ENCODE data around the gene TRMT1L. TPM values are rescaled to one million over a fixed set of nuclear protein-coding genes. Genes with fewer than 3 reads are reported as not detected.

TRMT1L gene
- total RNA-seq, 1 donor from 2014 or later, result 25.7 TPM

Other genes with a start within 250 kb of the TRMT1L start
- gene NIBAN1, start 182.4 kb downstream of the TRMT1L start, total RNA-seq, result 0.10 and 0.40 TPM in 2 replicates
- gene RNF2, start 111.4 kb downstream of the TRMT1L start, total RNA-seq, result 10.1 and 13.8 TPM in 2 replicates
- gene SWT1, start 214 bp upstream of the TRMT1L start, total RNA-seq, result 4.6 and 6.7 TPM in 2 replicates
- gene IVNS1ABP, start 160.3 kb upstream of the TRMT1L start, total RNA-seq, result 79.3 and 124 TPM in 2 replicates